ENCODE results near the gene COPS8. TPM values are rescaled to one million over a fixed set of nuclear protein-coding genes. Genes with fewer than 3 reads are reported as not detected.

Gene COPS8
- total and polyA plus RNA-seq, 2 of the 4 experiments (the other 2 are of a cell fraction) = 47.0 to 64.9 TPM

- H4K20me1 ChIP-seq (ENCODE audit: insufficient read depth, low read length) = no peaks in the 10 kb centered on the region
- no peaks in the 10 kb centered on the region for H3K36me3 ChIP-seq (ENCODE audit: control insufficient read depth, insufficient read depth, low read length)
- ATAC-seq (ENCODE audit: low read depth) (no peak), DNase-seq (no peak)
- no peak overlapping the region for H2BK20ac ChIP-seq (ENCODE audit: low read depth, low read length)
- H3K4ac ChIP-seq (ENCODE audit: low read depth, low read length) = no peak overlapping the region
- no TSS peak for BruUV-seq (replicated peaks)
- no peak overlapping the region for H2BK120ac ChIP-seq (ENCODE audit: low read depth, low read length)
- no peak overlapping the region for H3K9ac ChIP-seq (ENCODE audit: low read depth, low read length)
- dilution Hi-C loops (cut with HindIII; ENCODE audit: low sequenced_read_pairs, unreplicated experiment) (no loop called here), in situ Hi-C loops (cut with MboI; ENCODE audit: low sequenced_read_pairs) (loop anchor here (25.0 kb wide), 1 partner anchor 621 kb away; no protein-coding TSS in a partner anchor), intact Hi-C loops (cut with micrococcal nuclease) (no loop called here)
- H3K56ac ChIP-seq (ENCODE audit: extremely low read depth, insufficient read depth, low read length) = no peak overlapping the region
- POLR2A ChIA-PET (ENCODE audit: unreplicated experiment) = no interaction called here
- no peak overlapping the region for H4K5ac ChIP-seq (ENCODE audit: low read depth, low read length)
- no peak overlapping the region for H2BK15ac ChIP-seq (ENCODE audit: low read depth, low read length)
- H3K9me1 ChIP-seq (ENCODE audit: insufficient read depth, low read length) = 0 out of 2 replicates have a peak, but pooled peaks cover 6% of the 10 kb centered on the region
- no peaks in the 10 kb centered on the region for H3K79me1 ChIP-seq (ENCODE audit: low read depth in 1 of 2, low read length in 2 of 2)
- CTCF ChIA-PET = no interaction called here
- no peak overlapping the region for H2BK5ac ChIP-seq (ENCODE audit: low read depth, low read length, poor library complexity, severe bottlenecking)
- H3K18ac ChIP-seq (ENCODE audit: low read depth, low read length) = no peak overlapping the region
- no peaks in the 10 kb centered on the region for H3K9me3 ChIP-seq (ENCODE audit: control insufficient read depth, insufficient read depth, low read length)
- H3K27ac ChIP-seq (ENCODE audit: insufficient read depth, low read length) = no peak overlapping the region
- TF ChIP-seq ELK1 (IDR thresholded peaks at IDR 0.05; ENCODE audit: borderline replicate concordance, low read depth, low read length) (no peak), FOS (IDR thresholded peaks at IDR 0.05; ENCODE audit: low read depth, low read length) (no peak), RFX5 (IDR thresholded peaks at IDR 0.05; ENCODE audit: low read depth, low read length) (no peak), CEBPB (IDR thresholded peaks at IDR 0.05; ENCODE audit: low read depth, low read length) (no peak), SMC3 (IDR thresholded peaks at IDR 0.05; ENCODE audit: low read depth, low read length) (no peak), NFE2L2 (IDR thresholded peaks at IDR 0.05; ENCODE audit: low read depth, low read length) (no peak), RCOR1 (IDR thresholded peaks at IDR 0.05; ENCODE audit: insufficient replicate concordance, low read length) (no peak), MAFK (IDR thresholded peaks at IDR 0.05; ENCODE audit: low read depth, low read length) (no peak), CHD1 (IDR thresholded peaks at IDR 0.05; ENCODE audit: low read depth, low read length) (no peak), MXI1 (IDR thresholded peaks at IDR 0.05; ENCODE audit: borderline replicate concordance, low read depth, low read length) (no peak)
- TF ChIP-seq, protein P1, sequence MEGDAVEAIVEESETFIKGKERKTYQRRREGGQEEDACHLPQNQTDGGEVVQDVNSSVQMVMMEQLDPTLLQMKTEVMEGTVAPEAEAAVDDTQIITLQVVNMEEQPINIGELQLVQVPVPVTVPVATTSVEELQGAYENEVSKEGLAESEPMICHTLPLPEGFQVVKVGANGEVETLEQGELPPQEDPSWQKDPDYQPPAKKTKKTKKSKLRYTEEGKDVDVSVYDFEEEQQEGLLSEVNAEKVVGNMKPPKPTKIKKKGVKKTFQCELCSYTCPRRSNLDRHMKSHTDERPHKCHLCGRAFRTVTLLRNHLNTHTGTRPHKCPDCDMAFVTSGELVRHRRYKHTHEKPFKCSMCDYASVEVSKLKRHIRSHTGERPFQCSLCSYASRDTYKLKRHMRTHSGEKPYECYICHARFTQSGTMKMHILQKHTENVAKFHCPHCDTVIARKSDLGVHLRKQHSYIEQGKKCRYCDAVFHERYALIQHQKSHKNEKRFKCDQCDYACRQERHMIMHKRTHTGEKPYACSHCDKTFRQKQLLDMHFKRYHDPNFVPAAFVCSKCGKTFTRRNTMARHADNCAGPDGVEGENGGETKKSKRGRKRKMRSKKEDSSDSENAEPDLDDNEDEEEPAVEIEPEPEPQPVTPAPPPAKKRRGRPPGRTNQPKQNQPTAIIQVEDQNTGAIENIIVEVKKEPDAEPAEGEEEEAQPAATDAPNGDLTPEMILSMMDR (conservative IDR thresholded peaks at IDR 0.05; ENCODE audit: low read depth, low read length) = no peak
- TF ChIP-seq, protein P2, sequence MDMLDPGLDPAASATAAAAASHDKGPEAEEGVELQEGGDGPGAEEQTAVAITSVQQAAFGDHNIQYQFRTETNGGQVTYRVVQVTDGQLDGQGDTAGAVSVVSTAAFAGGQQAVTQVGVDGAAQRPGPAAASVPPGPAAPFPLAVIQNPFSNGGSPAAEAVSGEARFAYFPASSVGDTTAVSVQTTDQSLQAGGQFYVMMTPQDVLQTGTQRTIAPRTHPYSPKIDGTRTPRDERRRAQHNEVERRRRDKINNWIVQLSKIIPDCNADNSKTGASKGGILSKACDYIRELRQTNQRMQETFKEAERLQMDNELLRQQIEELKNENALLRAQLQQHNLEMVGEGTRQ (IDR thresholded peaks at IDR 0.05; ENCODE audit: low read depth, low read length) = no peak
- no peak overlapping the region for H2AK5ac ChIP-seq (ENCODE audit: low read depth, low read length)
- peaks cover 5% of the 10 kb centered on the region; the same call in 1 of the 2 replicates for H3K4me1 ChIP-seq (ENCODE audit: control insufficient read depth, insufficient read depth, low read length)
- no peaks in the 10 kb centered on the region for H3K27me3 ChIP-seq (ENCODE audit: control insufficient read depth, insufficient read depth, low read length)
- H3K14ac ChIP-seq (replicated peaks; ENCODE audit: low read depth, low read length) = no peak overlapping the region
- no peak overlapping the region for H3K23ac ChIP-seq (ENCODE audit: low read depth, low read length)
- no peak overlapping the region for H3K4me2 ChIP-seq (ENCODE audit: low read depth, low read length)
- H2AK9ac ChIP-seq (replicated peaks; ENCODE audit: low read depth, low read length, poor library complexity) = no peak overlapping the region
- H4K91ac ChIP-seq (ENCODE audit: insufficient read depth, low read depth, low read length) = no peak overlapping the region
- no peak overlapping the region for H2AFZ ChIP-seq (replicated peaks; ENCODE audit: low read length, poor library complexity)
- WGBS, 2 experiments (ENCODE audit: extremely low coverage in 2 of 2, insufficient read length in 1 of 2) = no CpG with 5 or more reads among the region's 3 CpGs
- H4K8ac ChIP-seq (ENCODE audit: low read depth in 2 of 2, low read length in 2 of 2) = no peak overlapping the region
- H3K4me3 ChIP-seq (ENCODE audit: insufficient read depth, low read depth, low read length) = no peak overlapping the region
Measured at GRCh38 chr2:237115870-237116269, 30.2 kb downstream of the COPS8 start.
